Measurements from ENCODE around the gene KCNH6. TPM values are rescaled to one million over a fixed set of nuclear protein-coding genes. Genes with fewer than 3 reads are reported as not detected.

Gene KCNH6
- polyA plus RNA-seq, 1 of the 3 experiments (the other 2 are of a cell fraction) = 0.15 TPM

DNA sequence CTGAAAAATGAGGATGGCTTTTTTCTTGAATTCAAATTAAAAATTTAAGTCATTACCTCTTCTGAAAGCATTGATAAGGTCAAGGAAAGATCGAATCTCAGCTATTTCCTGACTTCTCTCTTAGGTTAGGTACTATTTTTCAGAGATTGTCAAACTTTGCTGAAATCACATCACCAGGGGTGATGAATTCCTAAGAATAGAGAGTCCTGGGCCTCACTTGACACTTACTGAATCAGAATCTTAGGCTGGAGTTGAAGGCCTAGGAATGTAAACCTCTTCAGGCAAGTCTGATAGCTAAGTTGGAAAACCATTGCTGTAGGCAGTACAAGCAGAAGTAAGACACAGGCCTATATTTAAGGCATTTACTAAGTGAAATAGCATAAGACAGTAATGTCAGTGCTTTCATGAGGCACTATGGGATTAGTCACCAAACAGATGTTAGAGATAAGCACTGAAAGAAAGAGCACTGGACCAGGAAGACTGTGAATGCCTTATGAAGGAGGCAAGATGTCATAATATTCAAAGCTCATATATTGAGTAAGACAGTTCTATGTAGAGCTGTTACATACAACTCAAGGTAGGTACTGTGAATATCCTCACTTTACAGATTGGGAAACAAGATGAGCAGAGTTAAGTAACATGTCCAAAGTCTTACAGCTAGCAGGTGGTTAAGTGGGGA lies 48.6 kb downstream of the KCNH6 start:
- Histone ChIP-seq H3K27ac (ENCODE audit: low read depth in 2 of 2, low read length in 1 of 2) (peak overlapping the region in 1 of 2 experiments; percentile 71; a peak in 2 of 4 replicates), H3K79me2 (ENCODE audit: insufficient read depth) (peaks cover 100% of the 10 kb centered on the region), H3K4me3 (ENCODE audit: low read depth in 2 of 2, low read length in 1 of 2) (no peak overlapping the region), H3K9me3 (no peaks in the 10 kb centered on the region), H2AFZ (ENCODE audit: low read depth) (no peak overlapping the region), H3K4me1 (ENCODE audit: control insufficient read depth in 1 of 2, insufficient read depth in 2 of 2, low read depth in 1 of 2, low read length in 1 of 2) (peaks cover 3 to 12% of the 10 kb centered on the region in 2 experiments; a peak in 3 of 4 replicates), H3K9me2 (no peaks in the 10 kb centered on the region), H3F3A (replicated peaks; ENCODE audit: insufficient read depth) (peaks cover 23% of the 10 kb centered on the region), H3K9ac (no peak overlapping the region), H4K20me1 (ENCODE audit: insufficient read depth) (peaks cover 97% of the 10 kb centered on the region), H3K4me2 (peak overlapping the region; percentile 16; the same call in 1 of the 2 replicates), H3K36me3 (replicated peaks in 1 of 2; ENCODE audit: control insufficient read depth in 1 of 2, insufficient read depth in 2 of 2, low read length in 1 of 2) (peaks cover 0 to 4% of the 10 kb centered on the region in 2 experiments), H3K27me3 (ENCODE audit: insufficient read depth) (no peaks in the 10 kb centered on the region)
- WGBS (ENCODE audit: low lambda C conversion rate) = 79% methylated on average over 1 of the region's 1 CpG
- TF ChIP-seq NRF1 (IDR thresholded peaks at IDR 0.05; ENCODE audit: low read depth, low read length) (no peak), TAF1 (IDR thresholded peaks at IDR 0.05; ENCODE audit: borderline replicate concordance, low read depth, low read length) (no peak), GATA2 (CRISPR knock-in tag; IDR thresholded peaks at IDR 0.05) (no peak), EZH2phosphoT487 (IDR thresholded peaks at IDR 0.05; ENCODE audit: borderline replicate concordance, low read depth) (no peak), MEF2A (IDR thresholded peaks at IDR 0.05; ENCODE audit: borderline replicate concordance, low read depth) (no peak), POLR2AphosphoS5 (IDR thresholded peaks at IDR 0.05; ENCODE audit: low read depth, low read length) (peak; percentile 54; the same call in 1 of the 2 replicates), TCF12 (IDR thresholded peaks at IDR 0.05) (peak; percentile 66; the same call in 1 of the 2 replicates), SIN3A (IDR thresholded peaks at IDR 0.05; ENCODE audit: borderline replicate concordance, low read depth, low read length) (no peak), RCOR1 (IDR thresholded peaks at IDR 0.05; ENCODE audit: low read length) (no peak), YY1 (IDR thresholded peaks at IDR 0.05; ENCODE audit: low read depth) (no peak), FOSL2 (IDR thresholded peaks at IDR 0.05; ENCODE audit: borderline replicate concordance, low read depth) (peak; percentile 85), RXRA (IDR thresholded peaks at IDR 0.05; ENCODE audit: borderline replicate concordance, low read depth) (no peak), JUND (IDR thresholded peaks at IDR 0.05) (peak; percentile 86), RAD21 (IDR thresholded peaks at IDR 0.05; ENCODE audit: low read length) (no peak), RFX5 (IDR thresholded peaks at IDR 0.05; ENCODE audit: low read length) (no peak)
- TF ChIP-seq, protein P1, sequence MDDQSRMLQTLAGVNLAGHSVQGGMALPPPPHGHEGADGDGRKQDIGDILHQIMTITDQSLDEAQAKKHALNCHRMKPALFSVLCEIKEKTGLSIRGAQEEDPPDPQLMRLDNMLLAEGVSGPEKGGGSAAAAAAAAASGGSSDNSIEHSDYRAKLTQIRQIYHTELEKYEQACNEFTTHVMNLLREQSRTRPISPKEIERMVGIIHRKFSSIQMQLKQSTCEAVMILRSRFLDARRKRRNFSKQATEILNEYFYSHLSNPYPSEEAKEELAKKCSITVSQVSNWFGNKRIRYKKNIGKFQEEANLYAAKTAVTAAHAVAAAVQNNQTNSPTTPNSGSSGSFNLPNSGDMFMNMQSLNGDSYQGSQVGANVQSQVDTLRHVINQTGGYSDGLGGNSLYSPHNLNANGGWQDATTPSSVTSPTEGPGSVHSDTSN (IDR thresholded peaks at IDR 0.05) = peak; percentile 68
- TF ChIP-seq, protein P2, sequence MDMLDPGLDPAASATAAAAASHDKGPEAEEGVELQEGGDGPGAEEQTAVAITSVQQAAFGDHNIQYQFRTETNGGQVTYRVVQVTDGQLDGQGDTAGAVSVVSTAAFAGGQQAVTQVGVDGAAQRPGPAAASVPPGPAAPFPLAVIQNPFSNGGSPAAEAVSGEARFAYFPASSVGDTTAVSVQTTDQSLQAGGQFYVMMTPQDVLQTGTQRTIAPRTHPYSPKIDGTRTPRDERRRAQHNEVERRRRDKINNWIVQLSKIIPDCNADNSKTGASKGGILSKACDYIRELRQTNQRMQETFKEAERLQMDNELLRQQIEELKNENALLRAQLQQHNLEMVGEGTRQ (IDR thresholded peaks at IDR 0.05; ENCODE audit: borderline replicate concordance, low read depth, low read length) = no peak
- TF ChIP-seq, protein P3, sequence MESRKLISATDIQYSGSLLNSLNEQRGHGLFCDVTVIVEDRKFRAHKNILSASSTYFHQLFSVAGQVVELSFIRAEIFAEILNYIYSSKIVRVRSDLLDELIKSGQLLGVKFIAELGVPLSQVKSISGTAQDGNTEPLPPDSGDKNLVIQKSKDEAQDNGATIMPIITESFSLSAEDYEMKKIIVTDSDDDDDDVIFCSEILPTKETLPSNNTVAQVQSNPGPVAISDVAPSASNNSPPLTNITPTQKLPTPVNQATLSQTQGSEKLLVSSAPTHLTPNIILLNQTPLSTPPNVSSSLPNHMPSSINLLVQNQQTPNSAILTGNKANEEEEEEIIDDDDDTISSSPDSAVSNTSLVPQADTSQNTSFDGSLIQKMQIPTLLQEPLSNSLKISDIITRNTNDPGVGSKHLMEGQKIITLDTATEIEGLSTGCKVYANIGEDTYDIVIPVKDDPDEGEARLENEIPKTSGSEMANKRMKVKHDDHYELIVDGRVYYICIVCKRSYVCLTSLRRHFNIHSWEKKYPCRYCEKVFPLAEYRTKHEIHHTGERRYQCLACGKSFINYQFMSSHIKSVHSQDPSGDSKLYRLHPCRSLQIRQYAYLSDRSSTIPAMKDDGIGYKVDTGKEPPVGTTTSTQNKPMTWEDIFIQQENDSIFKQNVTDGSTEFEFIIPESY (IDR thresholded peaks at IDR 0.05; ENCODE audit: borderline replicate concordance, low read depth) = no peak
- TF ChIP-seq, protein P4, sequence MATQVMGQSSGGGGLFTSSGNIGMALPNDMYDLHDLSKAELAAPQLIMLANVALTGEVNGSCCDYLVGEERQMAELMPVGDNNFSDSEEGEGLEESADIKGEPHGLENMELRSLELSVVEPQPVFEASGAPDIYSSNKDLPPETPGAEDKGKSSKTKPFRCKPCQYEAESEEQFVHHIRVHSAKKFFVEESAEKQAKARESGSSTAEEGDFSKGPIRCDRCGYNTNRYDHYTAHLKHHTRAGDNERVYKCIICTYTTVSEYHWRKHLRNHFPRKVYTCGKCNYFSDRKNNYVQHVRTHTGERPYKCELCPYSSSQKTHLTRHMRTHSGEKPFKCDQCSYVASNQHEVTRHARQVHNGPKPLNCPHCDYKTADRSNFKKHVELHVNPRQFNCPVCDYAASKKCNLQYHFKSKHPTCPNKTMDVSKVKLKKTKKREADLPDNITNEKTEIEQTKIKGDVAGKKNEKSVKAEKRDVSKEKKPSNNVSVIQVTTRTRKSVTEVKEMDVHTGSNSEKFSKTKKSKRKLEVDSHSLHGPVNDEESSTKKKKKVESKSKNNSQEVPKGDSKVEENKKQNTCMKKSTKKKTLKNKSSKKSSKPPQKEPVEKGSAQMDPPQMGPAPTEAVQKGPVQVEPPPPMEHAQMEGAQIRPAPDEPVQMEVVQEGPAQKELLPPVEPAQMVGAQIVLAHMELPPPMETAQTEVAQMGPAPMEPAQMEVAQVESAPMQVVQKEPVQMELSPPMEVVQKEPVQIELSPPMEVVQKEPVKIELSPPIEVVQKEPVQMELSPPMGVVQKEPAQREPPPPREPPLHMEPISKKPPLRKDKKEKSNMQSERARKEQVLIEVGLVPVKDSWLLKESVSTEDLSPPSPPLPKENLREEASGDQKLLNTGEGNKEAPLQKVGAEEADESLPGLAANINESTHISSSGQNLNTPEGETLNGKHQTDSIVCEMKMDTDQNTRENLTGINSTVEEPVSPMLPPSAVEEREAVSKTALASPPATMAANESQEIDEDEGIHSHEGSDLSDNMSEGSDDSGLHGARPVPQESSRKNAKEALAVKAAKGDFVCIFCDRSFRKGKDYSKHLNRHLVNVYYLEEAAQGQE (IDR thresholded peaks at IDR 0.05; ENCODE audit: low read depth, low read length) = no peak
- no peak for DNase-seq
- ChIA-PET CTCF (interaction anchor here (0.8 to 5.6 kb wide), 18 partner anchors 10 to 165 kb away, joined by 3 to 54 read pairs (median 4); partner anchors contain the start of genes KCNH6 and MAP3K3), POLR2A (interaction anchor here (1.2 kb wide), 1 partner anchor 16 kb away, joined by 3 read pairs; no protein-coding TSS in a partner anchor)

Measured in SK-N-SH (cell line).